Measurements from ENCODE around the gene TBX6.

Gene TBX6

DNA sequence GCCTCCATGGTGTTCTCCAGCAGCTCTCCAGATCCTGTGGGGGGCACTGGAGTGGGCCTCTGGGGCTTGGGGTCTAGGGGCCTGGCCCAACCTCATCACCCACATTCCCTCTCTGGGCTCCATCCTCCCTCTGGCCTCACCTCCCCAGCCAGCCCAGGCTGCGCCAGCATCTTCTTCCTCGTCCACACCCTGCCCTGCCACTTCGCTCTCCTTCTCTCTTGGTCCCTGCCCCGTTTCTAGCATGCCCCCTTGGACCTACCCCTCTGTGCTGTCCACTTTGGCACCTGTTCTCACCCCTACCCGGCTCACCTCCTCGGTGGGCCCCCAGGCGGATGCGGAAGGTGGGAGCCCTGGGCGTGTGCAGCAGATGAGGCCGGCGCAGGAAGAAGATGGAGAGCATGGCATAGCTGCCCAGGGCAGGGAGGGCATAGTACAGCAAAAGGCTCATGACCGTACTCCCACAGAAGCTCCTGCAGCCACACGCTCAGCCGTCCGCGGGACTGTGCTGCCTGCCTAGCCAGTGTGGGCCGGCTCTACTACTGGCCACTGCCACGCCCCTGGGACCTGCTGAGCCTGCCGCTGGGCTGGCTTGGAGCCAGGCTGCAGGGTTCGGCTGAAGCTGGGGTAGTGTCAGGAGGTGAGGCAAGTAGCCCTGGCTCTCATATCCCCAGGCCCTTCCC lies 21.4 kb upstream of the TBX6 start, which contains the start of gene GDPD3:
GDPD3 (minus strand) TSS at position 507 of the 680 bp plus-strand sequence; CDS start at position 448, 59 bp downstream.
- DNase-seq, result no peak

DNA sequence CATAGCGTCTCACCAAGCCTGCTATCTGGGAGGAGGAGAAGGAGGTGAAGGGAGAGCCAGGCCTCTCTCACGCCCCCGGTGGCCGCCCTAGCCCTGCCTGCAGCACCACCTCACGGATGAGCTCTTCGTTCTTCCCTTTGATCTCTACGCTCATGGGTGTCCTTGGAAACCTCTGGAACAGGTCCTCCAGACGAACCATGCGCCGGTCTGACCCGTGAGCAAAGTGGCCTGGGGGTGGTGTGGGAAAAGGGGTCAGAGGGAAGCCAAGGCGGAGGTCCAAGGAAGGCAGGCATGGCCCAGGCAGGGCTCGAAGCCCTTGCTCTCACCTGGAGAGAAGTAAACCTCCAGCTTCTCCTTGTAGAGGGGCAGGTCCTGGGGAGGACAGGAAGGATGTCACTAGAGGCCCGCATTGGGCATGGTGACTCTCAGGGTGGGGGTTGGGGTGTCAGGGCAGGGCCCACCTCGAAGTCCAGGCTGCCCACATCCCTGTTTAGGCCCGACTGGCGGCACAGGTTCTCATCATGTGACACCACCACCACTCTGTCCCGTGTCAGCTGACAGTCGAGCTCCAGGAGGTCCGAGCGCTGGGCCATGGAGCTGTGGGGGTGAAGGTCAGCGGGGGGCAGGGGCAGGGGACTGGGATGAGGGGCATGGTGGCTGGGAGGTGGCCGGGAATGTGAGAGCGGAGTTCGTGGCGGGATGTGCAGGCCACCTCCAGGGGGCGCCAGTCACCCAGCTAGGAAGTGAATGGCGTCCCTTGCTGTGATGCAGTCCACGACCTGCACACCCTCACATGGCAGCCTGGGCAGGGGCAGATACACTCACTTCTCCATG lies 20.7 kb upstream of the TBX6 start:
- DNase-seq, result peak; percentile 80 to 83

DNA sequence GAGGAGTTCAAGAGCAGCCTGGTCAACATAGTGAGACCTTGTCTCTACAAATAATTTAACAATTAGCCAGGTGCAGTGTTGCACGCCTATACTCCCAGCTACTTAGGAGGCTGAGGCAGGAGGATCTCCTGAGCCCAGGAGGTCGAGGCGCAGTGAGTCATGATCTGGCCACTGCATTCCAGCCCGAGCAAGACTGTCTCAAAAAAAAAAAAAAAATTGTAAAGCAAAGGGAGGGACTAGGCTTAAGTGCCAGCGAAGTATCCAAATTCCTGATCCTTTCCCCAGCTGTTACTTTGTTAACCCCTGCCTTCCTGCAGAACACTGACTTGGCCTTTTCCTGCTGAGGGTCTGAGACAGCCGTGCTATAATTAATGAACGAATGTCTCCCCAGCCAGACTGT lies 18.9 kb upstream of the TBX6 start:
- no peak for DNase-seq

GRCh38 chr16:30108059-30108850 lies 16.5 kb upstream of the TBX6 start:
- no peak for DNase-seq

- no peak for DNase-seq
Observed at GRCh38 chr16:30104492-30104891, 12.8 kb upstream of the TBX6 start.

GRCh38 chr16:30104090-30104489 lies 12.4 kb upstream of the TBX6 start:
- DNase-seq, result no peak

- peak in 1 of 2 experiments; percentile 36 for DNase-seq
Observed at GRCh38 chr16:30096862-30097563, 5.3 kb upstream of the TBX6 start.

GRCh38 chr16:30096105-30096861 lies 4.6 kb upstream of the TBX6 start, which contains the start of gene YPEL3:
Gene YPEL3, minus strand, starts transcription at chr16:30096213. Its CDS starts 731 bp downstream, at chr16:30095482.
- peak; percentile 85 to 90 for DNase-seq

- DNase-seq, result peak; percentile 41 to 48
Observed at GRCh38 chr16:30095166-30096078, 3.7 kb upstream of the TBX6 start.

- DNase-seq, result no peak
Observed at GRCh38 chr16:30094541-30095165, 2.9 kb upstream of the TBX6 start.

- DNase-seq, result peak; percentile 87 to 88
Observed at GRCh38 chr16:30092373-30093010, 768 bp upstream of the TBX6 start.

- DNase-seq, result no peak
Observed at GRCh38 chr16:30090610-30091331, 953 bp downstream of the TBX6 start.

- DNase-seq, result no peak
Observed at GRCh38 chr16:30088832-30089624, 2.7 kb downstream of the TBX6 start.

GRCh38 chr16:30088237-30088831 lies 3.4 kb downstream of the TBX6 start:
- DNase-seq, result no peak

- no peak for DNase-seq
Observed at GRCh38 chr16:30087181-30087898, 4.4 kb downstream of the TBX6 start.

- DNase-seq, result no peak
Observed at GRCh38 chr16:30086291-30087140, 5.2 kb downstream of the TBX6 start.
